ENCODE measurements around the gene FAIM.
"Not testable (repeated sequence)": the region's sequence is repeated elsewhere in the genome, so short reads cannot be mapped to it uniquely, and the experiment has no call there.

Gene FAIM, protein sequence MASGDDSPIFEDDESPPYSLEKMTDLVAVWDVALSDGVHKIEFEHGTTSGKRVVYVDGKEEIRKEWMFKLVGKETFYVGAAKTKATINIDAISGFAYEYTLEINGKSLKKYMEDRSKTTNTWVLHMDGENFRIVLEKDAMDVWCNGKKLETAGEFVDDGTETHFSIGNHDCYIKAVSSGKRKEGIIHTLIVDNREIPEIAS

DNA sequence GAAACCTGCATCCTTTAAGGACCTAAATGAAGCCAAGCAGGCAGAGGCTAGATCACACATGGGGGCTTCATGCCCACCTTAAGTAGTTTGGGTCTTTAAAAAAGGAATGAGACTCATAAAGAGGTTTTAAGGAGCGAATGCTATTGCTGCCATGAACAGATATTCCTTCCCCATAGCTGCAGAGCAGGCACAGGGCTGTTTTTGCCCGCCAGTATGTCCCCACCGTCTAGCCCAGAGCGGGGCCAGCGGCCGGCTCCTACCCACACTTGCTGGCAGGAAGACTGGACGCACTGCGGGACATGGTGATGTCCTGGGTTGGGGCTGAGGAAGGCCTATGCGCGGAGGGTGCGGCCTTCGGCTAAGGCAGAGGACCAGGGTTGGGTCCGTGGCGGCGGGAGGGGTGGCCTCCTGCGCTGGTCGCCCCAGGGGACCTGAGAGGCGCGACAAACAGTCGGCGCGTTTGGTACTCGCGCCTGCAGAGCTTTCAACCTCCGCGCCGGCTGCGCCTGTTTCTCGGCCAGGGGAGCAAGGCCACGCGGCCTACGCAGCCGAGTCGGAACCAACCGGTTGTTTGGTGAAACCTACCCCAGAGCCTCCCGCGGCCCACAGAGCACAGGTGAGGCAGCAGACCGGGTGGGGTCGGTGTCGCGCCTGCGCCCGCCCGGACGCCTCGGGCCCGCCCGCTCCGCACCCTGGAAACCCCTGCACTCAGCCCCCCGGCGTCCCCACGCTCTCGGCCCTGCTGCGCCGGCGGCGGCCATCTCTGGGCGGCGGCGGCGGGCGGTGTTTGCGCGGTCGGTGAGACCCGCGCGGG, at the start of gene FAIM:
Gene FAIM, plus strand, starts transcription at position 450 of the 814 bp plus-strand sequence. CDS start 10,956 bp downstream, outside the sequence.
- FAIRE-seq (no peak), DNase-seq (ENCODE audit: low spot score) (peak; percentile 65)

DNA sequence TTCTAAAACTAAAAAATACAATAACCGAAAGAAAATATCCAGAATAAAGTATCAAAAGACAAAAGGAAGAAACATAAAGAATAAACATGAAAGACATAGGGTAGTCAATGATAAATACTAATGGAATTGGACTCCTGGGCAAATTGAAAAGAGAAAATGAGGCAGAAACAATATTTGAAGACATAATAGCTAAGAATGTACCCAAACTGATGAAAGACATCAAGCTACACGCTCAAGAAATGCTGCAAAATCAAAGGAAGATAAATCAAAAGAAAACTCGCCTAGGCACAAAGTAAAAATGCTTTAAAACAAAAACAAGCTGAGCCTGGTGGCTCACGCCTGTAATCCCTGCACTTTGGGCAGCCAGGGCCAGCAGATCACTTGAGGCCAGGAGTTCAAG, 49.4 kb upstream of the FAIM start:
- FAIRE-seq: no peak
- DNase-seq (ENCODE audit: low spot score): no peak

DNA sequence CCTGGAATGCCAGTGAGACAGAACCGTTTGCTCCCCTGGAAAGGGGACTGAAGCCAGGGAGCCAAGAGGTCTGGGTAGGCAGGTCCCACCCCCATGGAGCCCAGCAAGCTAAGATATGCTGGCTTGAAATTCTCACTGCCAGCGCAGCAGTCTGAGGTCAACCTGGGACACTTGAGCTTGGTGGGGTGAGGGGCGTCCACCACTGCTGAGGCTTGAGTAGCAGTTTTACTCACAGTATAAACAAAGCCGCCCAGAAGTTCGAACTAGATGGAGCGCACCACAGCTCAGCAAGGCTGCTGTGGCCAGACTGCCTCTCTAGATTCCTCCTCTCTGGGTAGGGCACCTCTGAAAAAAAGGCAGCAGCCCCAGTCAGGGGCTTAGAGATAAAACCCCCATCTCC, 48.1 kb upstream of the FAIM start:
- FAIRE-seq (no peak), DNase-seq (ENCODE audit: low spot score) (no peak)

DNA sequence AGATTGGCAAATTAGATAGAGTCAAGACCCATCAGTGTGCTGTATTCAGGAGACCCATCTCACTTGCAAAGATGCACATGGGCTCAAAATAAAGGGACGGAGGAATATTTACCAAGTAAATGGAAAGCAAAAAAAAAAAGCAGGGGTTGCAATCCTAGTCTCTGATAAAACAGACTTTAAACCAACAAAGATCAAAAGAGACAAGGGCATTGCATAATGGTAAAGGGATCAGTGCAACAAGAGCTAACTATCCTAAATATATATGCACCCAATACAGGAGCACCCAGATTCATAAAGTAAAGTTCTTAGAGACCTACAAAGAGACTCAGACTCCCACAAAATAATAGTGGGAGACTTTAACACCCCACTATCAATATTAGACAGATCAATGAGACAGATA, 45.7 kb upstream of the FAIM start:
- not testable (repeated sequence) for FAIRE-seq; DNase-seq (ENCODE audit: low spot score)

DNA sequence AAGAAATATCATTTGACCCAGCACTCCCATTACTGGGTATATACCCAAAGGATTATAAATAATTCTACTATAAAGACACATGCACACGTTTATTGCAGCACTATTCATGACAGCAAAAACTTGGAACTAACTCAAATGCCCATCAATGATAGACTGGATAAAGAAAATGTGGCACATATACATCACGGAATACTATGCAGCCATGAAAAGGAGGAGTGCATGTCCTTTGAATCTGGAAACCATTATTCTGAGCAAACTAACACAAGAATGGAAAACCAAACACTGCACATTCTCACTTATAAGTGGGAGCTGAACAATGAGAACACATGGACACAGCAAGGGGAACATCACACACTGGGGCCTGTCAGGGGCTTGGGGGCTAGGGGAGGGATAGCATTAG, 42.3 kb upstream of the FAIM start:
- not testable (repeated sequence) for FAIRE-seq; DNase-seq (ENCODE audit: low spot score)

DNA sequence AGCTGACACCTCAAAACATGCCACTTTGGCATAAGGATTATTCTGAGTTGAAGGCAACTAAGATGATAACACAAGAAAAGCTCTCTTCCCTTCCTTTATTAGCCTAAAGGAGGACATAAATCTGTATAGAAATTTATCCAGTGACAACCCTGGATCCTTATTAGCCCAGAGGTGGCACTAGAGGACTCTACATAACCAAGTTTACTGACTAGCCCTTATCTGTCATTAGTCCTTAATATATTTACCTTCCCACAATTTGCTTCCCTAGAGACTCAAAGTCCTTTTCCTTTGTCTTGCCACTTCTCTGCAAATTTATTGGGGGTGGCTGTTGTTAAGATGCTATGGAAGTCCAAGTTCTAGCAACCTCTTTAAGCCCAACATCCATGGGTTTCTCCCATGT, 41.2 kb upstream of the FAIM start:
- FAIRE-seq: no peak

DNA sequence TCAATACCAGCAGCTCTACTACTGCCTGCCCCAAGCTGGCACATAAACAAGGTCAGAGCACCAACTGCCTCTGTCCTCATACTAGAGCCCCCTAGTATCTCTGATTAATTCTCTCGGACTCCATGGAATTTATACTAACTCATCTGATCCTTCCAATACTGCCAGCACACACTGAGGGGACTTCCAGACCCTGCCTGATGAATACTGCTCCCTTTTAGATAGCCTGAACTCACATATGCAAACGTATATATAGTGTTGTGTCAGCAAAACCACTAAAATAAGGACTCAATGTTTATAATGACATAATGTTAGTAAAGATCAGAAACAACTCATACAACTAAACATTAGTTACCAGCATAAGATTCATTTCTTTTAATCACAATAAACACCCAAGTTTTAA, 39.5 kb upstream of the FAIM start:
- FAIRE-seq (no peak), DNase-seq (ENCODE audit: low spot score) (no peak)

More for the DNA sequence above, 41.2 kb upstream of the FAIM start:
- DNase-seq (ENCODE audit: low spot score): no peak

DNA sequence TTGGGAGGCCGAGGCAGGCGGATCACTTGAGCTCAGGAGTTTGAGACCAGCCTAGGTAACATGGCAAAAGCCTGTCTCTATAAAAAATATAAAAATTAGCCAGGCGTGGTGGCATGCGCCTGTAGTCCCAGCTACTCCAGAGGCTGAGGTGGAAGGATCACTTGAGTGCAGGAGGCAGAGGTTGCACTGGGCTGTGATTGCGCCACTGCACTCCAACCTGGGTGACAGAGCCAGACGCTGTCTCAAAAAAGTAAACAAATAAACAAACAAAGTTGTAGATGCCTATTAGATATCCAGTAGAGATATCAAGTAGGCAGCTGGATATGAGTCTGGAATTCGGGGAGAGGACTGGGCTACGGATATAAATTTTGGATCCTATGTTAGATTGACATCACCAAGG, 38.9 kb upstream of the FAIM start:
- not testable (repeated sequence) for DNase-seq (ENCODE audit: low spot score)

DNA sequence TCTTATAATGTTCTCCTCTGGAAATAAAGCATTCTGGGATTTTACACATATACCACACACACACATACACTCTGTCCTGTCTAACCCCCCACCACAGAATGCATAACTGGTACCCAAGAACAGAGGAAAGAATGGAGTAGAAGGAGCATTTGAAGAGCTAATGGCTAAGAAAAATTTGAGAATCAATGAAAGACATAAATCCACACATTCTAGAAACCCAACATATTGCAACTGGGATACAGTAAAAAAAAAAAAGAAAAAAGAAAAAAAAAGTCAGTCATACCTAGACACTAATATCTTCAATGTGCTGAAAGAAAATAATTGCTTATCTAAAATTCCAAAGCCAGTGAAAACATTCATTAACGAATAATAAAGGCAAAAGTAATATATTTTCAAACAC, 35.4 kb upstream of the FAIM start:
- FAIRE-seq (no peak), DNase-seq (ENCODE audit: low spot score) (no peak)

More for the DNA sequence above, 38.9 kb upstream of the FAIM start:
- FAIRE-seq: not testable (repeated sequence)

DNA sequence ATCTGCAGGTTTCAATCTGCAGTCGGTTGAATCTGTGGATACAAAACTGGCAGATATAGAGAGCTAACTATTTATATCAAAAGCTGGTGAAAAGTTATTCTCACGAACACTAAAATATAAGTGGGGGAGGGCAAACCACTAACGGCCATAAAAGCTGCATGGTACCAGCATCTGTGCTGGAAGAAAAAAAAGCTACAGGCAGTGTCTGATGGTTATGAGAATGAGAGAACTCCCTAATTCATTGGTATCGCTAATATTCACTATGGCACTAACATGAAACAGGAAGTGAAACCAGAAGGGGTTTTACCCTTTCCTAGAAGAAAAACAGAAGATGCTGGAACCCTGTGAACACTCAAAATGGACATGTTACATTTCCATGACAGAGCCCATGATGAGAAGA, 30.4 kb upstream of the FAIM start:
- FAIRE-seq: no peak

DNA sequence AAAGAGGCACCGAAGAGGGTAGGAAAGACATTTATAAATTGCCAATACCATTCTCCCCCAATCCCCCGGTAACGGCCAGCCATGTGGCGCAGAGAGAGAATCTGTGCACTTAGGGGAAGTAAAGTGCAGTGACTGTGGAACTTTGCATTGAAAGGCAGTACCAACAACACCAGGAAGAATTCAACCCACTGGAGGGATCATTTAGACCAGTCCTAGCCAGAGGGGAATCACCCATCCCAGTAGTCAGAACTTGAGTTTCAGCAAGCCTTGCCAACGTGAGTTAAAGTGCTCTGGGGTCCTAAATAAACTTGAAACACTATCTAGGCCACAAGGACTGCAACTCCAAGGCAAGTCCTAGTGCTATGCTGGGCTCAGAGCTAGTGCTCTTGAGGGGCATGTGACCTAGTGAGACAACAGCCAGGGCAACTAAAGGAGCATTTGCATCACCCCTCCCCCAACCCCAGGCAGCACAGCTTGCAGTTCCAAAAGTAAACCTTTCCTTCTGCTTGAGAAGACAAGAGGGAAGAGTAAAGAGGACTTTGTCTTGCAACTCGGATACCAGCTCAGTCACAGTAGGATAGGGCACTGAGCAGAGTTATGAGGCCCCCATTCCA, 29.5 kb upstream of the FAIM start:
- FAIRE-seq (no peak), DNase-seq (ENCODE audit: low spot score) (no peak)

More for the DNA sequence above, 30.4 kb upstream of the FAIM start:
- DNase-seq (ENCODE audit: low spot score): no peak

DNA sequence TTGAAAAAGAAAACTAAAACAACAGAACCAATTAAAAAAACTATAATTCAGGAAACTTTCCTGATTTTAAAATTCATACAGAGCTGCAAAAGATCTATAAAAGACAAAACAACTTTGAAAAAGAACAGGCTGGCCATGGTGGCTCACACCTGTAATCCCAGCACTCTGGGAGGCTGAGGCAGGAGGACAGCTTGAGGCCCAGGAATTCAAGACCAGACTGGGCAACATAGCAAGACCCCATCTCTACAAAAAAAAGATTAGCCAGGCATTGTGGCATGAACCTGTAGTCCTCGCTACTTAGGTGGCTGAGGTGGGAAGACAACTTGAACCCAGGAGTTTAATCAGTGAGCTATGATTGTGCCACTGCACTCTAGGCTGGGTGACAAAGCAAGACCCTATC, 21.2 kb upstream of the FAIM start:
- DNase-seq (ENCODE audit: low spot score) (no peak), FAIRE-seq (no peak)

DNA sequence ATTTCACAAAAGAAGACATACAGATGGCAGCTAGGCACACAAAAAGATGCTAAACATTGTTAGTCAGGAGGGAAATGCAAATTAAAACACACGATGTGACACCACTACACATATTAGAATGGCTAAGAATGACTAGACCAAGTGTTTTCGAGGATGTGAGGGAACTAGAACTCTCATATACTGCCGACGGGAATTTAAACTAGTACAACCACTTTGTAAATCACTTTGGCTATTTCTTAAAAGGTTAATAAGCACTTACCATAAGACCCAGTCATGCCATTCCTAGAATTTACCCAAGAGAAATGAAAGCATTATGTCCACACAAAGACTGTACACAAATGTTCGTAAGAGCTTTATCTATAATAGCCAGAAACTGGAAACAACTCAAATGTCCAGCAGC, 20.1 kb upstream of the FAIM start:
- DNase-seq (ENCODE audit: low spot score) (no peak), FAIRE-seq (no peak)

DNA sequence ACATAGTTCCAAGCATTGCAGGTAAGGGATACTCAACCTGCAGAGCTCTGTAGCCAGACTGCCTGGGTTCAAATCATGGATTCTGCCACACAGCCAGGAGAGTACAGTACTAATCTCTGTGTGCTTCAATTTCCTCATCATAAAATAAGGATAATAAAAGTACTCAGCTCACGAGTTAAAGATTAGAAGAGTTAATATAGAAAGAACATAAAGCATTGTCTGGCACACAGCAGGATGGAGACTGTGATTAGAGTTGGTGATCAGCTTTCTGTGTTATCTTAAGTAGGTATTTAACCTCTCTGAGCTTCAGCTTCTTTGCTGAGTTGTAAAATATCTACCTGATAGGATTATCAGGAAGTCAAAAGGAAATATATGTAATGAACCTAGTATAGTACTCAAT, 17.2 kb upstream of the FAIM start:
- FAIRE-seq: no peak
- no peak for DNase-seq (ENCODE audit: low spot score)

DNA sequence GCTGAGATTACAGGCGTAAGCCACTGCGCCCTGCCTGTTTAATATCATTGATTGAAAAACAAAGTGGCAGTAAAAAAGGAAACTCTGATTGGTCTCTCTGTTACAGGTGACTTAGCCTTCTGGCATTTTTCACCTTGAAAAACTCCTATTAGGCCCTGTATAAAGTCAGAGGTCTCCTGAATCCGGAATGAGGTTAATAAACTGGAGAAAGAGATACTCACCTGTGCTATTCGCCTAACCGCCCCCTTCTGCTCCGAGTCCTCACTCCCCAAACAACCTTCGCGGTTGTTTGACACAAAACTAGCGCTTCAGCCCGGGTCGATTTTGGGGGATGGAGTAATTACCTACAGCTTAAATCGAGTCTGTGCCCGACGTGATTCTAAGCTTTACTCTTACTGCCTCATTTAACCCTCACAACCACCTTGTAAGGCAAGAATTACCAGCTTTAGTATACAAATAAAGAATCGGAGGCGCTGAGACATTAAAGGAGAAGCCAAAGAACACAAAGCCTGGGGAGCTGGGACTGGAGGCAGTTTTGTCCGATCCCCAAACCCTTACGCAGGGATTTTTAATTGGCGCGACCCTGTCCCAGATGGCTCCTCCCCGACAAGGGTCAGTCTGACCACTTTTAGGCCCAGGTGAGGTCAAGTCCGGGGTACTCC, 15.0 kb upstream of the FAIM start:
- FAIRE-seq (no peak), DNase-seq (ENCODE audit: low spot score) (peak; percentile 6)

DNA sequence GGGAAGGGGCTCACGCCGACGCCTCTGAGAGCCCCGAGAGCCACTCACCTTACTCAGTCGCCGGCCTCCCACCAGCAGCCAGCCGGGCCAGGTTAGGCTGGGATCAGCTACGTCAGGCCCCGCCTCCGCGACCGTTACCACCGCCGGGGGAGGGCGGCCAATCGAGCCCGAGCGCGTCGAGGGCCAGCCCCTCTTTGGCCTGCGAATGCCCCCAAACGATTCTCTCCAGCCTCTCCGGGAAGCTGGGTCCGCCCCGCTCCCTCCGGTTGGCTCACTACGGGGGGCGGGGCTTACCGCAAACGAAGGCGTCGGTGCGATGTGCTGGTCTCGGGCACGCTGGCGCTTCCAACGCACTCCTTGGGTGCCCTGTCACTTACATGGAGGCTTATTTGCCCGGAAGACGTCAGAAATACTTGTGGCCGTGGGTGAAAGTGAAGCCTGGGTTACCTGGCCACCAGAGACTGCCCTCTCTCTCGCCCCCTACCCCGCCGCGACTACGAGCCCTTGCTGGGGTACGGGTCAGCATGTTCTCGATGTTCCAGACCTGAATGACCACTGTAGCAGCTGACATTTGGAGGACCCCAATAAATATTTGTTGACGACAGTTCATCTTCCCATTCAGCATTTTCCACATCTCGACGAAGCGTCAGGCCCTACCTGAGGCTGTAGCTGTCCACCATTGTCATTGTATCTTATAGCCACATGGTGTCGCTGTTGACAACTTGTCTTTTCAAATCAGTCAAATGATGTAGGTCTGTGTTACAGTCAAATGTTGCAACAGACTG, 14.2 kb upstream of the FAIM start, which contains the start of gene CEP70:
Gene CEP70, minus strand, starts transcription at position 111 of the 785 bp plus-strand sequence. CDS start 21,333 bp downstream, outside the sequence.
- DNase-seq (ENCODE audit: low spot score) (peak; percentile 92), FAIRE-seq (peak; percentile 90)

DNA sequence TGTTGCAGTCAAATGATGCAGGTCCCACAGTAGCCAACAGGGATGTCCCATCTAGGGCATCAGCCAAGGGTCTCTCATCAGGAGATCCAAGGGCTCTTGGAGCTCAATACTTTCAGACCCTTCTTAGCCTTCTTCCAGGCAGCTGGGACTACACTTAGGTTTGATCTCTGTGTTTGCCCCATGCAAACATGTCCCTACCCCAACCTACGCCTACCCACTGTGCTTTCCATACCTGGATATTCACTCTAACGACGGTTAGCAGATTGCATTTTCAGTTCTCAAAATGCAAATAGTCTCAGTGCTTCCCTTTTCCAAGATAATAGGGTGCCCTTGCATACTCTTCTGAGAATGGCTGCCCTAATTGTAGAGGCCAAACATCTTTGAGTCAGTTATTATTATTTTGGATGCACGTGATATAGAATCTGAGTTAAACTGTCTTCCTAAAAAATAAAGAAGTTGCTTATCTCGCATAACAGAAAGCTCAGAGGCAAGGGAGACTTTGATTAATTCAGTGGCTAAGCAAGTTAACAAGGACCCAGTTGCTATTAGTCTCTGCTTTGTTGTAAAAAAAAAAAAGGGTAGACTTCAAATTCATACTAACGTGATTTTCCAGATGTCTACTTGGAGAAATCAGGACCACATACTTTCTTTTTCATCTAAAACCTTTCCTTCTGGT, 13.5 kb upstream of the FAIM start:
- no peak for FAIRE-seq
- DNase-seq (ENCODE audit: low spot score): no peak

DNA sequence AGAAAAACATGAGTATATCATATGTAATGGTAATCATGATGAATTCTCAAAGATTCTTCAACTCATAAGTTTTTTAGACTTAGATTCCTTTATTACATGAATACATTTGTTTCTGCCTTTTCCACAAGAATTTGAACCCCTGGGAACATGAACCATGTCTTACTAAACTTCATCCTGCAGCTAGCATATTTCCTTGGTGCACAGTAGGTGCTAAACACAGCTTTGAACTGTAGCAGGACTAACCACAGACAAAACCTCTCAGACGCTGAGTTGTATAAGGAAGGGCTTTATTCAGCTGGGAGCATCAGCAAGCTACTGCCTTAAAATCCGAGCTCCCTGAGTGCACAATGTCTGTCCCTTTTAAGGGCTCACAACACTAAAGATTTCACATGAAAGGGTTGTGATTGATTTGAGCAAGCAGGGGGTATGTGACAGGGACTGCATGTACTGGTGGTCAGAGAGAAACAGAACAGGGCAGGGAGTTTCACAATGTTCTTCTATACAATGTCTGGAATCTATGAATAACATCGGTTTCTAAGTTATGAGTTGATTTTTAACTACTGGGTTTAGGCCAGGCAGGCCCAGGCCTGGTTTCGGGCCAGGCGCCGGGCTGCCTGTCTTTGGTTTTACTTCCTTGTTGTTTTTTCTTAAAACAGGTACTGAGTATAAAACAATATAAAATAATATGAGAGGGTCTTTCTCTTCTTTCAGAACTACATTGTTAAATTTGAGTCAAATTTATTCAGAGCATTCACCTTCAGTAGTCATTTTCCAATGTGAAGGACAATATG, 11.2 kb upstream of the FAIM start:
- FAIRE-seq; DNase-seq (ENCODE audit: low spot score): not testable (repeated sequence)

DNA sequence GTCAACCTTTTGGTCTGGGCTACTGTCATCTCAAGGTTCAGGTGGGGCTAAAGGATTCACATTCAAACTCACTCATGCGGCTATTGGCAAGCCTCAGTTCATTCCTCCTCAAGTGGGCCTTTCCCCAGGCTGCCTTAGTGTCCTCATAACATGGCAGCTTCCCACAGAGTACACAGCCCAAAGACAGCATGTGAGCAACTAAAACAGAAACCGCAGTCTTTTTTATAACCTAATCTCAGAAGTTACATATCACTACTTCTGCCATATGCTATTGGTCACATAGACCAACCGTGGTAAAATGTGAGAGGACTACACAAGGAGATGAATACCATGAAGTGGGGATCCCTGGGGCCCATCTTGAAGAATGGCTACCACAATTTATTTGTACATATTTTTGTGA, 10.0 kb upstream of the FAIM start:
- no peak for FAIRE-seq
- DNase-seq (ENCODE audit: low spot score): no peak

Data from urothelium cell line (cell line).